Chondrocyte (in vitro differentiated cells): ENCODE measurements around the gene NID1. TPM values are rescaled to one million over a fixed set of nuclear protein-coding genes. Genes with fewer than 3 reads are reported as not detected.

ENCODE experiments used
- DNase-seq: peaks from one replicate; pipeline ENCODE4 v3.0.0; 2021; ENCODE audit warnings: mixed read lengths, low spot score
- H3K27ac Mint-ChIP-seq: one replicate; pipeline ENCODE4 v1.8.0; 2021; ENCODE audit warnings: mild to moderate bottlenecking, moderate library complexity, mixed read lengths; ENCODE audit not compliant: unreplicated experiment
- H3K27me3 Mint-ChIP-seq: 2 replicates; pipeline ENCODE4 v1.8.0; 2021; ENCODE audit warnings: low read depth, mixed read lengths
- H3K36me3 Mint-ChIP-seq: 2 replicates; pipeline ENCODE4 v1.8.0; 2021; ENCODE audit warnings: low read depth, mixed read lengths
- H3K4me1 Mint-ChIP-seq: 2 replicates; pipeline ENCODE4 v1.8.0; 2021; ENCODE audit warnings: low read depth, mild to moderate bottlenecking, mixed read lengths
- H3K4me3 Mint-ChIP-seq: one replicate; pipeline ENCODE4 v1.8.0; 2021; ENCODE audit warnings: mild to moderate bottlenecking, moderate library complexity, mixed read lengths; ENCODE audit not compliant: unreplicated experiment
- H3K9me3 Mint-ChIP-seq: 2 replicates; pipeline ENCODE4 v1.8.0; 2021; ENCODE audit warnings: low read depth, mixed read lengths
- total RNA-seq: library from RNA; stranded (reverse); gene quantifications from 3 replicates; pipeline ENCODE4 v1.2.1, GENCODE V29; 2021
- TF ChIP-seq, protein P1 (sequence below): fragments of 200-600 bp; sonication (generic); IDR thresholded peaks from 2 replicates; pipeline ENCODE4 v1.5.0; 2021; ENCODE audit warnings: antibody characterized with exemption, mild to moderate bottlenecking, moderate library complexity

NID1 gene
- total RNA-seq, 1 donor from 2014 or later, result 99.1 TPM

DNA sequence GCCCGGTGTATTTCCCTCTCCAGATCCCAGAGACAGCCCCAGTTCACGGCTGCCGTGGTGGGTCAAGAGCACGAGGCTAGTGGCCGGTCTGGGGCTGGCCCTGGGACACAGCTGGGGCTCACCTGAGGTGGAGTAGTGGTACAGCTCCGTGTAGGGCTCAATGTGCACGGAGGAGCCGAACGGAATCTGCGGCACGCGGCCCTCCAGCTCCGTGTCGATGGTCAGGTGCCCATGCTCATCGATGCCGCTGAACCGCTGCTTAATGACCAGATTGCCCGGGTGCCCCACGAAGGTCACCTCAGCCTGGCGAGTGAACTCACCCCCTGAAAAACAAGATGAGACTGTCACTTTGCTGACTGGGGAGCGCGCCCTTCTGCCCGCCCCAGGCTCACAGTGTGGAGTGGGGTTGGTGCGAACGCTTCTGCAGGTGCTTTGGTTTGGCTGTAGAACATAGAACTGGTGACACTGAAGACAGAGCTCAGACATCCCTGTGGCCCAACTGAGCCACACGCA is 35.4 kb downstream of the NID1 start:
- no peak for DNase-seq
- TF ChIP-seq, protein P1, sequence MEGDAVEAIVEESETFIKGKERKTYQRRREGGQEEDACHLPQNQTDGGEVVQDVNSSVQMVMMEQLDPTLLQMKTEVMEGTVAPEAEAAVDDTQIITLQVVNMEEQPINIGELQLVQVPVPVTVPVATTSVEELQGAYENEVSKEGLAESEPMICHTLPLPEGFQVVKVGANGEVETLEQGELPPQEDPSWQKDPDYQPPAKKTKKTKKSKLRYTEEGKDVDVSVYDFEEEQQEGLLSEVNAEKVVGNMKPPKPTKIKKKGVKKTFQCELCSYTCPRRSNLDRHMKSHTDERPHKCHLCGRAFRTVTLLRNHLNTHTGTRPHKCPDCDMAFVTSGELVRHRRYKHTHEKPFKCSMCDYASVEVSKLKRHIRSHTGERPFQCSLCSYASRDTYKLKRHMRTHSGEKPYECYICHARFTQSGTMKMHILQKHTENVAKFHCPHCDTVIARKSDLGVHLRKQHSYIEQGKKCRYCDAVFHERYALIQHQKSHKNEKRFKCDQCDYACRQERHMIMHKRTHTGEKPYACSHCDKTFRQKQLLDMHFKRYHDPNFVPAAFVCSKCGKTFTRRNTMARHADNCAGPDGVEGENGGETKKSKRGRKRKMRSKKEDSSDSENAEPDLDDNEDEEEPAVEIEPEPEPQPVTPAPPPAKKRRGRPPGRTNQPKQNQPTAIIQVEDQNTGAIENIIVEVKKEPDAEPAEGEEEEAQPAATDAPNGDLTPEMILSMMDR, result no peak
- no peak overlapping the region for H3K4me3 Mint-ChIP-seq
- H3K27me3 Mint-ChIP-seq, result no peaks in the 10 kb centered on the region
- peaks cover 24% of the 10 kb centered on the region for H3K36me3 Mint-ChIP-seq
- no peaks in the 10 kb centered on the region for H3K9me3 Mint-ChIP-seq
- H3K4me1 Mint-ChIP-seq, result no peaks in the 10 kb centered on the region
- H3K27ac Mint-ChIP-seq, result no peak overlapping the region

DNA sequence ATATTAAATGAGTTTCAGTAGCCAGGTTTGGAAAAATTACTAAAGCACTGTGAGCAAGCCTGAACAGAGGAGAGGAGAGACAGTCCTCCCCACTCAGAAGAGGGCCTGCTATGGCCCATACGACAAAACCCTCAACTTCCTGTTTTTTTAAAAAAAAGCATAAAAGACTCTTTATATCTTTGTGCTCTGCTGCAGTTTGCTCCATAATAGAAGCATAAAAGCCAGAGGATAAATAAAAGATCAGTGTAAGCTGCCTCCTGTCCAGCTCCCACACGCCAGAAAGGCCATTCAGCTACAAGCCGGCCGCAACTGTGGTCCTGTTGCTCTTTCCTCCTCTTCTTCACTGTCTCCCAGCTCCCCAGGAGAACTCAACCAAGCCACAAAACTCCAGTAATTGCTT is 37.8 kb downstream of the NID1 start:
- no peaks in the 10 kb centered on the region for H3K4me1 Mint-ChIP-seq
- H3K27ac Mint-ChIP-seq, result no peak overlapping the region
- TF ChIP-seq, protein P1, result no peak

DNA sequence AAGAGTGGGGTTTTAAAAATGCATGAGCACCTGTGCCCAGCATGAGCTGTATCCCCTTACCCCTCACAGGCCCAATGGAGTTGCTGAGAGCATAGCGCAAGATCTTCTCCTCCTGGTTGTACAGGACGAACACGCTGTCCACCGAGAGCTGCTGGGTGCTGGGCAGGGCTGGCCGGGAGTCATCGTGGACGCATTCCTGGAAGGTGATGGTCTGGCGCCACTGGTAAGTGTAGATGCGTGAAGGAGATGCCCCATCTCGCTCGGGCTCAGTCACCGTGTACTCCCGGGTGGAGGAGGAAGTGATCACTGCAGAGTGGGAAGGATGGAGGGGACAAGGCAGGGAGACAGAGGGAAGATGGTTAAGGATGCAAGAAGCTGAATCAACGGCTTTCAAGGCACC is 39.1 kb downstream of the NID1 start:
- no peak for DNase-seq
- H3K4me3 Mint-ChIP-seq, result no peak overlapping the region

More for the DNA sequence above, 37.8 kb downstream of the NID1 start:
- no peak for DNase-seq
- no peaks in the 10 kb centered on the region for H3K27me3 Mint-ChIP-seq
- H3K9me3 Mint-ChIP-seq, result no peaks in the 10 kb centered on the region
- H3K36me3 Mint-ChIP-seq, result peaks cover 30% of the 10 kb centered on the region
- no peak overlapping the region for H3K4me3 Mint-ChIP-seq

DNA sequence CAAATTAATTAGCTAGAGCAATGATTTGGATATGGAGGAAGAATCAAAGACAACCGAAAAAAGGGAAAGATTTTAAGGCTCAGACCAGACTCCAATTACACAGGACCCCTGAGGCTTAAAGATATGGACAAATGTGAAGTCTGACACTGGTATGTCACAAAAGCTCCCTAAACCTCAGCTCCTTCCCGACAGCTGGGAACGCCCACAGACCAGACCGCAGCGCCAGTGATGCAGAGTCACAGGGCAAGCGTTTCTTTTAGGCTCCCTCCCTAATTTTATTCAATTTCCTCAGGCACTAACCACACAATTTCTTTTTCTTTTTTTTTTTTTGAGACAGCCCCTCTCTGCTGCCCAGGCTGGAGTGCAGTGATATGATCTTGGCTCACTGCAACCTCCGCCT is 40.2 kb downstream of the NID1 start:
- Mint-ChIP-seq H3K9me3 (no peaks in the 10 kb centered on the region), H3K27me3 (no peaks in the 10 kb centered on the region), H3K27ac (no peak overlapping the region), H3K4me3 (no peak overlapping the region), H3K4me1 (no peaks in the 10 kb centered on the region), H3K36me3 (peaks cover 35% of the 10 kb centered on the region)
- TF ChIP-seq, protein P1, result no peak
- DNase-seq, result no peak

More for the DNA sequence above, 39.1 kb downstream of the NID1 start:
- Mint-ChIP-seq H3K27me3 (no peaks in the 10 kb centered on the region), H3K4me1 (no peaks in the 10 kb centered on the region), H3K27ac (no peak overlapping the region), H3K9me3 (no peaks in the 10 kb centered on the region), H3K36me3 (peaks cover 31% of the 10 kb centered on the region)
- TF ChIP-seq, protein P1, result no peak

DNA sequence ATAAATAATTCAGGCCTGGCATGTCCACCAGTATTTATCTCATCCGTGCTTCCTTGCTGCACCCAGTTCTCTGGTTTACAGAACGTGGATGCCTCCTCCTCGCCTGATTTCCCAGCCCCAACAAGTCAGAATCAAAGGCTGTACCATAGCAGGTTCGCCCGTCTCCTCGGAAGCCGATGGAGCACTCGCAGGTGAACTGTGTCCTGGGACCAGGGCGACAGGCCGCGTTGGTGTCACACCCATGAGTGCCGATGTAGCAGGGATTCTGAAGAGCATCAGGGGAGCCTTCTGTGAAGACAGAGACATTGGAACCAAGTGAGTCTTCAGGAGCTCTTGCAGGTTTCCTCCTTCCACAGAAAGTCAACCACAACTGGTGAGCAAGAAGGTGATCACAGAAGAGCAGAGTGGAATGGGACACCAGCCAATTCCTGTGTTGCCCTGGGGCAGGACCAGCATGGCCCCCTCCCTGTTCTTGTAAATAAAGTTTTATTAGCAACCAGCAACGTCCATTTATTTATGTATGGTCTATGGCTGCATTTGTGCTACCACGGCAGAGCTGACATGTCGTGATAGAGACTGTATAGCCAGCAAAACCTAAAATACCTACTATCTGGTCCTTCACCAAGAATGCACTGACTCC is 40.8 kb downstream of the NID1 start:
- Mint-ChIP-seq H3K4me1 (peaks cover 2% of the 10 kb centered on the region), H3K36me3 (peaks cover 32% of the 10 kb centered on the region), H3K27ac (no peak overlapping the region), H3K9me3 (no peaks in the 10 kb centered on the region), H3K4me3 (no peak overlapping the region), H3K27me3 (no peaks in the 10 kb centered on the region)
- TF ChIP-seq, protein P1, result no peak
- no peak for DNase-seq
